Ectodermal cell (in vitro differentiated cells): ENCODE results near the gene CHRD.

ENCODE experiments used
- H3K27ac ChIP-seq: 2 replicates; pipeline ENCODE4 v1.7.0; 2013; ENCODE audit warnings: mild to moderate bottlenecking, low read depth, low read length; ENCODE audit not compliant: insufficient read depth, poor library complexity, severe bottlenecking
- H3K27me3 ChIP-seq: 2 replicates; pipeline ENCODE4 v1.7.0; 2013; ENCODE audit warnings: mild to moderate bottlenecking, low read length; ENCODE audit not compliant: insufficient read depth, control insufficient read depth, poor library complexity, severe bottlenecking
- H3K36me3 ChIP-seq: one replicate; pipeline ENCODE4 v1.7.0; 2013; ENCODE audit warnings: low read length; ENCODE audit not compliant: control insufficient read depth, insufficient read depth
- H3K4me1 ChIP-seq: one replicate; pipeline ENCODE4 v1.7.0; 2013; ENCODE audit warnings: low read length; ENCODE audit not compliant: control insufficient read depth, insufficient read depth
- H3K4me3 ChIP-seq: 2 replicates; pipeline ENCODE4 v1.7.0; 2013; ENCODE audit warnings: low read depth, low read length, control low read depth; ENCODE audit not compliant: insufficient read depth
- H3K9me3 ChIP-seq: 2 replicates; pipeline ENCODE4 v1.7.0; 2013; ENCODE audit warnings: mild to moderate bottlenecking, low read length, moderate library complexity; ENCODE audit not compliant: control insufficient read depth
- WGBS, 2 experiments: methylation state at CpG; one replicate each; pipeline ENCODE4 v1.1.7; 2013; ENCODE audit warnings: missing lambda C conversion rate in 2 of 2; 5-methylcytosine and 5-hydroxymethylcytosine counted together

Gene CHRD

DNA sequence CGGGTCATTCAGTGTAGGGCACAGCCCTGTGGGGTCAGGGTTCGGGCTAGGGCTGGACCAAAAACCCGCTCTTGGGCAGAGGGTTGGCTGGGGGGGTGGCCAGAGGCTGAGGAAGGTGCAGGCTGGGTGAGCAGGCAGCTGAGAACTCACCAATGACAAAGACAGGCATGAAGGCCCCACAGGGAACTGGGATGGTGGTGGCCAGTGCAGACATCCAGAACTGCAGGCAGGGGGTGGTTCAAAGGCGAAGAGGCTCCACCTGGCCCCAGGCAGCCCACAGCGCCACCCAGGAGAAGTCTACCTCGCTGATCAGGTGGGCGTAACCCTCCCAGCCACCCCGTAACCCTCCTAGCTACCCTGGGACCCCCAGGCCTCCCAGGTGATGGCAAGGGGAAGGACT is 25.1 kb upstream of the CHRD start:
- Histone ChIP-seq H3K36me3 (peaks cover 48% of the 10 kb centered on the region), H3K27ac (no peak overlapping the region), H3K4me1 (peaks cover 22% of the 10 kb centered on the region), H3K9me3 (no peaks in the 10 kb centered on the region), H3K4me3 (no peak overlapping the region), H3K27me3 (no peaks in the 10 kb centered on the region)
- WGBS, 2 experiments, result 89 to 90% methylated on average over 8 of the region's 8 CpGs

DNA sequence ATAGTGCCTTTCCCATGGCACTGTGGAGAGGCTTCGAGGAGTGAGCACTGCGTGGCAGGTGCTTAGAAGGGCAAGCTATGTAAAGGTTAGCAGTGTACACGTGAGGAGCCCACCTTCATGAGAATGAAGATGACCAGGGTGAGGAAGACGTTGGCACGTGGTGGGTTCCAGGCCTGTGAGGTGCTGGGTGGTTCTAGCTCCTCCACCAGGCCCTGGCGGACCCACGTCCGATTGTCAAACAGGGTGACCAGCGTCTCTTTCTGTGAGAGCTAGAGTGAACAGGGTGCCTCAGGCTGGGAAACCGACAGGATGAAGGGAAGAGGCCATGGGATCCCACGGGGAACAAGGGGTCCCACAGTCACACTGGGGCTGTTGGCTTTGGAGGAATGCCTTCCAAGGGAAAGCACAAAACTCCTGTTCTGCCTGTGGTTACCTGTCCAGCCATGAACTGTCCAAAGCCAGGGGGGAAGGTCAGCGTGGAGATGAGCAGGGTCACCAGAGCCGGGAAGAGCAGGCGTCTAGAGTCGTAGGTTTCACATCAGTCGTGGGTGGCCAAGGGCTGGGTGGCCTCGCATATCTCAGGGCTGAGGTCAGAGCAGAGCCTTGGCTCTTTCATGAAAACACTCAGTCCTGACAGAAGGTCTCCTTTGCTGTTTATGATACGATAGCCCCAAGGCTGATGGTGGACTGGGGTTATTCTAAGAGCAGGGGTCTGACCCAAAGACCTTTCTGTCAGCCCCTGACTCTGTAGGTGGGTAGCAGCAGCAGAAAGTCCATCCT is 24.4 kb upstream of the CHRD start:
- Histone ChIP-seq H3K27me3 (no peaks in the 10 kb centered on the region), H3K36me3 (peaks cover 47% of the 10 kb centered on the region), H3K4me1 (peaks cover 27% of the 10 kb centered on the region), H3K4me3 (no peak overlapping the region), H3K9me3 (no peaks in the 10 kb centered on the region), H3K27ac (no peak overlapping the region)
- 93 to 96% methylated on average over 18 of the region's 18 CpGs for WGBS, 2 experiments

DNA sequence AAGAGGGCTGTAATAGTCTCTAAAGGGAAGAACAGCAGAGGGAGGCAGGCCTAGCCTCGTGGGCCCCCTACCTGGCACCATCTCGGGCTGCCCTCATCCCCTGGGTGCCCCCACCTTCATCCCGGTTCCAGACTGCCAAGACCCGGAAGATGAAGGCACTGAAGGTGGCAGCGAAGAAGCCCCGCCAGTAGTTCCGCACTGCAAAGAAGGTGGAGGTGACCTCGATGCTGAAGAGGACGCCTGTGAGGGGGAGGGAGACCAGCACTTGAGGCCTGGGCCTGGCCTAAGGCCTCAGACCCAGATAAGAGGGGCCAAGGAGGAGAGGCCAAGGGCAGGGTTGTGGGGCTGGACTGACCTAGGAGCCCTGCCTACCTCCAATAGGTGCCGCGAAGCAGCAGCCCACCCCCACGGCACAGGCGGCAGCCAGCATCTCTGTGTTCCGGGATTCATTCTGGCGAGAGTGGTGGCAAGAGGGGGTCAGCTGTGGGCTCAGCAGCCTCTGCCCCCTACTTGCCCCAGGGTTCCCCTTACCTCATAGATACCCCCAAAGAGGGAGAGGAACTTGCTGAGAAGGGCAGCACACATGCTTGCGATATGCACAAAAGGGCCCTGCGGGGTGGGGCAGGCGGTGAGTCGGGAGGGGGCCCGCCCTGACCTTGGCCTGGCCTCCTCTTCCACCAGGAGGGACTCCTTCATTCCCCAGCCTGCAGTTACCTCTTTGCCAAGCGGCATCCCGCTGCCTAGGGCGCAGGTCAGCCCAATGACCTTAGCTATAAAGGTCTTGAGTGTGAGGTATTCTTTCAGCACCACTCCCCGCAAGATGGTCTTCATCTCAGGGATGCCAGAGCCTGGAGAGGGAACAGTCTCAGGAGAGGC is 22.4 kb upstream of the CHRD start:
- no peak overlapping the region for H3K4me3 ChIP-seq
- H3K36me3 ChIP-seq, result peaks cover 42% of the 10 kb centered on the region
- no peaks in the 10 kb centered on the region for H3K27me3 ChIP-seq
- no peak overlapping the region for H3K27ac ChIP-seq
- no peaks in the 10 kb centered on the region for H3K9me3 ChIP-seq
- WGBS, 2 experiments, result 95 to 96% methylated on average over 24 of the region's 24 CpGs
- peaks cover 14% of the 10 kb centered on the region for H3K4me1 ChIP-seq

DNA sequence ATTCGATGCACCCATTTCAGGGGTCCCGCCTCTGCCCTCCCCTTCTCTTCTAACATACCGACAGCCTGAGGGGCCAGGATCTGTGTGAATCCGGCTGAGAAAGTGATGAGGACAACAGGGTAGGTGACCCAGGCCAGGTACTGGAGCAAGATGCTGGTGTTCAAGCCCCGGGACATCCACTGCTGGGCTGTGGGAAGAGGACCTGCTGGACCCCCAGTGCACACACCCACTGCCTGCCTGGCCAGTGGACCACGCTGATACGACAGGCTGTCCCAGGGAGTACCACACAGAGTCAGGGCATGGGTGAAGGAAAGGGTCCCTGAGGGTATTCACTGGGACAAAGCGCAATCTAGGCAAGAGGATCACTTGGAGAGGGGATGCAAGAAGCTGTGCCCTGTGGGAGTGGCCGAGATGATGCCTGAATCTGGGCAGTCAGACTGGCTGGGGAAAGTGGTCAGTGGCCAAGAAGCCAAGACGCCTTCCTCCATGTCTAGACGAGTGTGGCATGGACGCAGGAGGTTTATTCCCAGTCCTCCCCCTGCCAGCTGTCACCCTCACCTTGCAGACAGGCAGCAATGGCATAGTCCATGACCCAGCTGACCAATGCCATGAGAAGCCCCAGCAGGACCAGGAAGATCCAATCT is 21.6 kb upstream of the CHRD start:
- Histone ChIP-seq H3K4me1 (peaks cover 14% of the 10 kb centered on the region), H3K27ac (no peak overlapping the region), H3K4me3 (no peak overlapping the region), H3K9me3 (no peaks in the 10 kb centered on the region), H3K36me3 (peaks cover 36% of the 10 kb centered on the region), H3K27me3 (no peaks in the 10 kb centered on the region)
- WGBS, 2 experiments, result 95 to 98% methylated on average over 12 of the region's 12 CpGs

DNA sequence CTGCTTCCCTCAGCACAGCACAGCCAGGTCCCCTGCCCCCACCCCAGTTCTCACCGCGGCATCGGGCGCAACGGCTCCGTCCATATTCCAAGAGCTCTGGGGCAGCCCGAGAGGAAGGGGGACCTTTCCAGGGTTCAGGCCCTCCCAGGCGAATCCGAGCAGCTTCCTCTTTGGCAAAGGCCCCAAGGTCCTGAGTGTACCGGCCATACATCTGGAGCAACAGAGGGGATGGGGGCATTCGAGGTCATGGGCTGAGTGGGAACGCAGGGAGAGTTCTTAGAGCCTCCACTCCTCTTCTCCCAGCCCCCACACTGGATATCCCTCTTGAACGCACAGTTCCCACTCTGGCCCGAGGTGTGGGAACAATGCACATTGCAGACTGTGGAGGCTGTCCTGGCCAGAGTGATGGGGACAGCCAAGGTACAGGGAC is 20.9 kb upstream of the CHRD start:
- Histone ChIP-seq H3K4me1 (peaks cover 14% of the 10 kb centered on the region), H3K36me3 (peaks cover 29% of the 10 kb centered on the region), H3K9me3 (no peaks in the 10 kb centered on the region), H3K27ac (no peak overlapping the region), H3K27me3 (no peaks in the 10 kb centered on the region), H3K4me3 (no peak overlapping the region)
- 90 to 91% methylated on average over 14 of the region's 14 CpGs for WGBS, 2 experiments

DNA sequence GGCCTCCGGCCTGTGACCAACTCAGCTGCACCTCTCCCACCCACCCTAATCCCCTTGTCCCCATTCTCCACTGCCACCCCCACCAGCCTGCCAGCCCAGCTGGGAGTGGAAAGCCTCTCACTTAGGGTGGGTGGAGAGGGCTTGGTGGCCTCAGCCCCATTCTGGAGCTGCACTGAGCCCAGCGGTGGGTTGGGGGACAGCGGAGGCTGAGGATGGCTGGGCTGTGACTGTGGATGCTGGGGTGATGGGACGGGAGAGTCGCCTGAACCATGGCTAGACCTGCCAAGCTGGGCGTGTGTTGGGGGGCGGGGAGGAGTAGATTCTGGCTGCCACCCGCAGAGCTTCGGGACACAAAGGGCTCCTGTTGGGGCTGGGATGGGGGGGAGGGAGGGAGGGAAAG is 20.2 kb upstream of the CHRD start:
- peaks cover 14% of the 10 kb centered on the region for H3K4me1 ChIP-seq
- H3K27me3 ChIP-seq, result no peaks in the 10 kb centered on the region
- H3K27ac ChIP-seq, result peak overlapping the region; percentile 59
- H3K9me3 ChIP-seq, result no peaks in the 10 kb centered on the region
- H3K36me3 ChIP-seq, result peaks cover 29% of the 10 kb centered on the region
- WGBS, 2 experiments, result 14 to 16% methylated on average over 9 of the region's 9 CpGs
- H3K4me3 ChIP-seq, result peak overlapping the region; percentile 86

DNA sequence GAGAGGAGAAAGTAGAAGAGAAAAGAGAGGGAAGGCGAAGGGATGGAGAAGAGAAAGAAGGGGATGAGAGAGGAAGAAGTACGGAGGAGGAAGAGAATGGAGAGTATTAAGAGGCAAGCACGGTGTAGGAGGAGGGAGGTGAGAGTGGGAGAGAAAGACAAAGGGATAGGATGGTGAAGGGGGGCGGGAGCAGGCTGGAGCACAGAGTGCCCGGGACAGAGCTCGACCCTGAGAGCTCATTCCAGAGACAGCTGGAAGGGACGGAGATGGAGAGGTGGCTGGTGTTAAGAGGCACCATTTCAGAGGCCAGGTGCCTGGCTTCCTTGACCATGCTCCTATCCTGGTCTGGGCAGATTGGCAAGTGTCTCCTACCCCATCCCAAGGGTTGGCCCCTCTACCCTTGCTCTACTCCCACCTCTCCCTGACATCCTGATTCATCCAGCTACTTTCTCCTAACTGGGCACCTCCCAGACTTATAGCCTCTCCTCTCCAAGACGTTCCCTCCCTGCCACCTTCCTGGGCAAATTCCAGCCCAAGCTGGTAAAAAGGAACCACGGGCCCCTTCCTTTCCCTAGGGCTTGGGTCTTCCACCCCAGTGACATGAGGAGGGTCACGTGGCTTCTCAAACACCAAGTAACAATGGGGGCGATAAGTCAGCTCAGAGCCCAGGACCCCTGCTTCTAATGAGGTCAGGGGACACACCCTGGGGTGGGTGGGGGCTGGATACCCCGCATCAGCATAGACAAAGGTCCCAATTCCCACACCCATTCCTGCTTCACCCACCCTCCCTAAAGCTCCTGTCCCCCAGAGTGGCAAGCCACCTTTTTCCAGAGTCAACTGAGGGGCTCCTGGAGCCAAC is 19.6 kb upstream of the CHRD start:
- peaks cover 14% of the 10 kb centered on the region for H3K4me1 ChIP-seq
- H3K4me3 ChIP-seq, result peak overlapping the region; percentile 86
- WGBS, 2 experiments, result 10 to 14% methylated on average over 12 of the region's 12 CpGs
- H3K27me3 ChIP-seq, result no peaks in the 10 kb centered on the region
- peaks cover 33% of the 10 kb centered on the region for H3K36me3 ChIP-seq
- H3K27ac ChIP-seq, result peak overlapping the region; percentile 18
- no peaks in the 10 kb centered on the region for H3K9me3 ChIP-seq

DNA sequence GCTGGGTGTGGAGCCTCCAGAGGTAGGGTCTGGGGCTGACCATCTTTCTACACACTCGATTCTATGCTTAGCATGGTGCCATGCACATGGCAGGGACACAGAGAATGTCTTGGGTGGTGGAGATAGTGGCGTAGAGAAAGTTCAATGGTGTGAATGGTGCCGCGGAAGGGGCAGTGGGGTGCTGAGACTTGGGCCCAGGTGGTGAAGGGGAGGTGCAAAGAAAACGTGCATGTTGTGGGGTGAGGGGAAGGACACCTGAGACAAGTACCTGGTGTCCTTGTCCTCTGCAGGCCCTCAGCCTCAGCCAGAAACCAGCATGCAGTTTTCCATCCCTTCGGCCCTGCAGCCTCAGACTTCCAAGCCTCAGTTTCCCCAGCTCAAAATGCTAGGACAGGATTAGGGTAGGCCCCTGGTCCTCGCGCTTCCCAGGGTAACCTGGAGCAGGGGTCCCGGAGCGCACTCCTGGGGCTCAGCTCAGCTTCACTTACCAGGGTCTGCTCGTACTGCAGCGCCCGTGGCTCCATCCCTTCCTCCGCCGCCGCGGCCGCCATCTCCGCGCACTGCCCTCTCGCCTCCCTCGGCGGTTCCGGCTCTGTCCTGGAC is 18.8 kb upstream of the CHRD start:
- H3K27ac ChIP-seq, result no peak overlapping the region
- peaks cover 29% of the 10 kb centered on the region for H3K36me3 ChIP-seq
- no peaks in the 10 kb centered on the region for H3K9me3 ChIP-seq
- WGBS, 2 experiments, result 6% methylated on average over 24 of the region's 24 CpGs
- no peaks in the 10 kb centered on the region for H3K27me3 ChIP-seq
- H3K4me3 ChIP-seq, result peak overlapping the region; percentile 86
- peaks cover 14% of the 10 kb centered on the region for H3K4me1 ChIP-seq

DNA sequence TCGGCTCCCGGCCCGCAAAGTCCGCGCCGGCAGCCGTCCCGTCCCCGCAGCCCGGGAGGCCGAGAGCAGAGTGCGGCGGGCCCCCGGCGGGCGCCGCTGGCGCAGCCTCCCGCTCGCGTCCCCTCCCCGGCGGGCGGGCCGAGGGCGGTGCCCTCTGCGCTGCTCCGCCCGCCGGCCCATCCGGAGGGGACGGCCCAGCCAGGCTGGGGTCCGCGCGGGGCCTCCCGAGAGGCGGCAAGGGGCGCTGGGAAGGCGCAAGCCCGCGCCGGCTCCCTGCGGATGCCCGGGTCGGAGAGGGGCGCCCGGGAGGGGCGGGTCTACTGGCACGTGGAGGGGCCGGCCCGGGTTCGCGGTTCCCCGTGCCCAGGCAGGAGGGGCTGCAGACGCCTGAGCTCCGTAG is 18.3 kb upstream of the CHRD start, which contains the start of the genes CLCN2 and POLR2H:
Gene CLCN2, minus strand, starts transcription at position 74 of the 400 bp plus-strand sequence. CDS start 126 bp downstream, outside the sequence.
Gene POLR2H, plus strand, starts transcription at position 179 of the 400 bp plus-strand sequence. CDS start 1,783 bp downstream, outside the sequence.
- H3K4me1 ChIP-seq, result peaks cover 14% of the 10 kb centered on the region
- WGBS, 2 experiments, result 0% methylated on average over 56 of the region's 56 CpGs
- H3K27me3 ChIP-seq, result no peaks in the 10 kb centered on the region
- H3K4me3 ChIP-seq, result peak within 1 kb of the TSS; percentile 86
- peaks cover 30% of the 10 kb centered on the region for H3K36me3 ChIP-seq
- no peaks in the 10 kb centered on the region for H3K9me3 ChIP-seq
- H3K27ac ChIP-seq, result peak within 1 kb of the TSS; percentile 100
